Glutamatergic neuron (in vitro differentiated cells): ENCODE measurements around the gene ARIH2. TPM values are rescaled to one million over a fixed set of nuclear protein-coding genes. Genes with fewer than 3 reads are reported as not detected.

Experiments
- DNase-seq: peaks from one replicate; pipeline ENCODE4 v3.0.0; 2022
- H3K27ac Mint-ChIP-seq: one replicate; pipeline ENCODE4 v1.8.0; 2020; ENCODE audit warnings: mild to moderate bottlenecking, mixed read lengths, inconsistent platforms; ENCODE audit not compliant: unreplicated experiment
- H3K27me3 Mint-ChIP-seq: one replicate; pipeline ENCODE4 v1.8.0; 2020; ENCODE audit warnings: mild to moderate bottlenecking, moderate library complexity, mixed read lengths, inconsistent platforms; ENCODE audit not compliant: unreplicated experiment
- H3K36me3 Mint-ChIP-seq: one replicate; pipeline ENCODE4 v1.8.0; 2020; ENCODE audit warnings: mild to moderate bottlenecking, mixed read lengths, inconsistent platforms; ENCODE audit not compliant: unreplicated experiment
- H3K4me1 Mint-ChIP-seq: one replicate; pipeline ENCODE4 v1.8.0; 2020; ENCODE audit warnings: mild to moderate bottlenecking, low read depth, mixed read lengths, inconsistent platforms; ENCODE audit not compliant: unreplicated experiment
- H3K4me3 Mint-ChIP-seq: one replicate; pipeline ENCODE4 v1.8.0; 2020; ENCODE audit warnings: mild to moderate bottlenecking, mixed read lengths, inconsistent platforms; ENCODE audit not compliant: unreplicated experiment
- H3K9me3 Mint-ChIP-seq: one replicate; pipeline ENCODE4 v1.8.0; 2020; ENCODE audit warnings: mild to moderate bottlenecking, moderate library complexity, mixed read lengths, inconsistent platforms; ENCODE audit not compliant: unreplicated experiment
- CTCF ChIP-seq: fragments of 200-600 bp; sonication (generic); IDR thresholded peaks from one replicate; pipeline ENCODE4 v1.5.0; 2021; ENCODE audit not compliant: partially characterized antibody, unreplicated experiment
- total RNA-seq: library from RNA; stranded (reverse); fragmentation: NEBNext Ultra II Directional; extraction: Animal tissue kit (Norgen Biotek cat#: 25700); gene quantifications from one replicate; pipeline ENCODE4 v1.2.1, GENCODE V29; 2021; ENCODE audit not compliant: unreplicated experiment

The ARIH2 gene
- total RNA-seq, 1 donor from 2014 or later, result 74.6 TPM

DNA sequence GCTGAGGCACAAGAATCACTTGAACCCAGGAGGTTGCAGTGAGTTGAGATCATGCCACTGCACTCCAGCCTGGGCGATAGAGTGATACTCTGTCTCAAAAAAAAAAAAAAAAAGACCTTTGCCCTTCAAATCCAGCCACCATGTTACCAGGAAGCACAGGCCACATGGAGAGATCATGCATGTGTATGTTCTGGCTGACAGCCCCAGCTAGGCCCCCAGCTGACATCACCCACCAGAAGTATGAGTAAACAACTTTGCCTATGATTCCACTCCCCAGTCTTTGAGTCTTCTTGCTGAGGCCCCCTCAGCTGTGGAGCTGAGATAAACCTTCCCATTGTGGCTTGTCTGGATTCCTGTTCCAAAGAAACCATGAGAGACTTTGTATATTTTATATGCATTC lies 3.3 kb upstream of the ARIH2 start:
- Mint-ChIP-seq H3K9me3 (peaks cover 7% of the 10 kb centered on the region), H3K36me3 (no peaks in the 10 kb centered on the region), H3K4me3 (no peak overlapping the region), H3K27me3 (peaks cover 4% of the 10 kb centered on the region), H3K4me1 (peaks cover 2% of the 10 kb centered on the region), H3K27ac (no peak overlapping the region)
- TF ChIP-seq CTCF, result no peak
- DNase-seq, result no peak

- Mint-ChIP-seq H3K27me3 (peaks cover 6% of the 10 kb centered on the region), H3K4me3 (peak overlapping the region; percentile 90), H3K4me1 (peaks cover 2% of the 10 kb centered on the region), H3K9me3 (peaks cover 7% of the 10 kb centered on the region), H3K36me3 (no peaks in the 10 kb centered on the region), H3K27ac (no peak overlapping the region)
- TF ChIP-seq CTCF, result no peak
- peak; percentile 59 for DNase-seq
Observed at GRCh38 chr3:48919215-48920138, 835 bp downstream of the ARIH2 start.

DNA sequence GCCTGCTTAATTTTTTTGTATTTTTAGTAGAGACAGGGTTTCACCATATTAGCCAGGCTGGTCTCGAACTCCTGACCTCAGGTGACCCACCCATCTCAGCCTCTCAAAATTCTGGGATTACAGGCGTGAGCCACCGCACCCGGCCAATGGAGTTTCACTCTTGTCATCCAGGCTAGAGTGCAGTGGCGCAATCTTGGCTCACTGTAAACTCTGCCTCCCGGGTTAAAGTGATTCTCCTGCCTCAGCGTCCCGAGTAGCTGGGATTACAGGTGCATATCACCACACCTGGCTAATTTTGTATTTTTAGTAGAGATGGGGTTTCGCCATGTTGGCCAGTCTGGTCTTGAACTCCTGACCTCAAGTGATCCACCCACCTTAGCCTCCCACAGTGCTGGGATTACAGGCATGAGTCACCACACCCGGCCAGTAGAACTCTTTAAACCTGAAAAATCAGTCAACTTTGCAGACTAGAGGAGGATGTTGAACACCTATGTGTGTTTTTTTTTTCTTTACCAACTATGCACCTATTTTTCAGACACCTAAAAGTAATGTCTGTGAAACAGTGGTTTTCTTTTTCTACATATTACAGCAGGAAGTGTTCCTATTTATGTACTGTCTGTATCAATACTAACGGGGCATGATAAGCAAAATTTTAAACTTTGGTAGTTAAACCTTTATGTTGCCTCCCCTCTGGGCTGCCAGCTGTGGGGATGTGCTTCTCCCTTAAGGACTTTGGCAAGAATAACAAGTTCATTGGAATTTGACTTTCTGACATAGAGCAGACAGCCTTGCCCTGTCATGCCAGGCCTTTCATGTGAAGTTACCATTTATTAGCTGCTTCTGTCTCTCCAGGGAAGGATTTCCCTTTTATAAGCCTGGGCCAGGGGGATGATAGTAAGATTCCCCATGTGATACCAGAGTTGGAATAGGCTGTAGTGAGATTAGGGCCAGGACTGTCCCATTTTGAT lies 8.1 kb downstream of the ARIH2 start:
- no peaks in the 10 kb centered on the region for H3K4me1 Mint-ChIP-seq
- no peaks in the 10 kb centered on the region for H3K9me3 Mint-ChIP-seq
- TF ChIP-seq CTCF, result no peak
- no peak for DNase-seq
- no peaks in the 10 kb centered on the region for H3K36me3 Mint-ChIP-seq
- H3K27ac Mint-ChIP-seq, result no peak overlapping the region
- no peak overlapping the region for H3K4me3 Mint-ChIP-seq
- peaks cover 2% of the 10 kb centered on the region for H3K27me3 Mint-ChIP-seq

- no peak for TF ChIP-seq CTCF
- no peaks in the 10 kb centered on the region for H3K36me3 Mint-ChIP-seq
- H3K27me3 Mint-ChIP-seq, result no peaks in the 10 kb centered on the region
- no peak overlapping the region for H3K4me3 Mint-ChIP-seq
- H3K27ac Mint-ChIP-seq, result no peak overlapping the region
- no peak for DNase-seq
- no peaks in the 10 kb centered on the region for H3K9me3 Mint-ChIP-seq
- peaks cover 2% of the 10 kb centered on the region for H3K4me1 Mint-ChIP-seq
Observed at GRCh38 chr3:48927928-48928327, 9.3 kb downstream of the ARIH2 start.
